GM21447 (cell line): Measurements from ENCODE around the gene ICAM3.
"Not testable (repeated sequence)": the region's sequence is repeated elsewhere in the genome, so short reads cannot be mapped to it uniquely, and the experiment has no call there.

Experiments used
- ATAC-seq: cut with Tn5 transposase; IDR thresholded peaks from one replicate; pipeline ENCODE4 v1.9.1; 2021; ENCODE audit not compliant: unreplicated experiment

ICAM3 gene, protein sequence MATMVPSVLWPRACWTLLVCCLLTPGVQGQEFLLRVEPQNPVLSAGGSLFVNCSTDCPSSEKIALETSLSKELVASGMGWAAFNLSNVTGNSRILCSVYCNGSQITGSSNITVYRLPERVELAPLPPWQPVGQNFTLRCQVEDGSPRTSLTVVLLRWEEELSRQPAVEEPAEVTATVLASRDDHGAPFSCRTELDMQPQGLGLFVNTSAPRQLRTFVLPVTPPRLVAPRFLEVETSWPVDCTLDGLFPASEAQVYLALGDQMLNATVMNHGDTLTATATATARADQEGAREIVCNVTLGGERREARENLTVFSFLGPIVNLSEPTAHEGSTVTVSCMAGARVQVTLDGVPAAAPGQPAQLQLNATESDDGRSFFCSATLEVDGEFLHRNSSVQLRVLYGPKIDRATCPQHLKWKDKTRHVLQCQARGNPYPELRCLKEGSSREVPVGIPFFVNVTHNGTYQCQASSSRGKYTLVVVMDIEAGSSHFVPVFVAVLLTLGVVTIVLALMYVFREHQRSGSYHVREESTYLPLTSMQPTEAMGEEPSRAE

DNA sequence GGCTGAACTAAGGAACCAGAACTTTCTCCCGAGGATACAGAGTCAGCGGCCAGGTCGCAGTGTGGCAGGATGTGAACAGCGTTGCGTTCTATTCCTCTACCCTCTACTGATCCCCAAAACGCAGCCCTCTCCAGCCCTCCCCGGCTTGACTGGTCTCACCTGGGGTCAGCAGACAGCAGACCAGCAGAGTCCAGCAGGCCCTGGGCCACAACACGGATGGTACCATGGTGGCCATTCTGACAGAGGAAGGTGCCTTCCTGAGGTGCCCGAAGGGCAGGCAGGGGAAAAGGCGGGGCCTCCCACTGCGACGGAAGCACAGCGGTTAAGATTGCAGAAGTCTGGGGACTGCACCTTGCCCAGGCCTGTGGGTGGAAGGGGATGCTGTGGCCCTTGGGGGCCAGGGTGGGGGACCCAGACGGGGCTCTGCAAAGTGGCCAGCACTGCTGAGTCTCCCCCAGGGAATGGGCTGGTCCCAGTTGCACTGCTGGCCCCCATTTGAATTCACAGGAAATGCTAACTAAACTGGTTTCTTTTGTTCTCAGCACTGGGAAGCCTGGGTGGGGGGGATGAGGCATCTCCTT lies at the start of gene ICAM3:
ICAM3 (minus strand) TSS at position 245 of the 581 bp plus-strand sequence; CDS start at position 235, 10 bp downstream.
- ATAC-seq: peak; percentile 63

DNA sequence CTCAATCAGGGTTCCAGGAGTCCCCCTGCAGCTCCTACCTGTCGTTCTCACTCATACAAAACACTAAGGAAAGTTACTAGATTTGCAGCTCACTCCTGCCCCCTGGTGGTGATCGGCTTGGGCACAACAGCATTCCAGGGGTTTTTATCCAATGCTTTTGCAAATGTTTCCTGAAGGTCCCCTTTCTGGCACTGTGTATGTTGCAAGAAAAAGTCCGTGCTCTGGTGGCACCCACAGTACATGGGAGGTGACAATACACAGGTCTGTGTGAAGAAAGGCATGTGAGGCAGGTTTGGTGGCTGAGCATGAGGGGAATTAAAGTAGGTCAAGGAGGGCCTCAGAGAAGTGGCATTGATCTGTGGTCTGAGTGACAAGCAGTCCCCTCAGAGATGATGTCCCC lies 49.5 kb upstream of the ICAM3 start:
- no peak for ATAC-seq

DNA sequence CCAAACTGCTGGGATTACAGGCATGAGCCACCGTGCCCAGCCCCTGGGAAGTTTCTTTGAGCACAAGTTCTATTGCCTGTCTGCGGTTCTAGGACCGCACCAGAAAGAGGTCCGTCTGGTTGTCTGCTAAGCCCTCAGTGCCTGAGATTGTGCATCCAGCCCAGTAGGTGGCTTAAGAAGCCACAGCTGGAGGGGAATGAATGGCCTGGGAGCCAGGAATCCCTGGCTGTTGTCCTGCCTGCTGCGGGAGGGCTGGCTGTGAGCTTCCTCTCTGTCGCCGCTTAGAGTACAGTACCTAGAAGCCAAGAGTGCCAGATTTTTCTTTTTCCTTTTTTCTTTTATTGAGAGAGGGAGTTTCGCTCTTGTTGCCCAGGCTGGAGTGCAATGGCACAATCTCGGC lies 45.2 kb upstream of the ICAM3 start:
- no peak for ATAC-seq

DNA sequence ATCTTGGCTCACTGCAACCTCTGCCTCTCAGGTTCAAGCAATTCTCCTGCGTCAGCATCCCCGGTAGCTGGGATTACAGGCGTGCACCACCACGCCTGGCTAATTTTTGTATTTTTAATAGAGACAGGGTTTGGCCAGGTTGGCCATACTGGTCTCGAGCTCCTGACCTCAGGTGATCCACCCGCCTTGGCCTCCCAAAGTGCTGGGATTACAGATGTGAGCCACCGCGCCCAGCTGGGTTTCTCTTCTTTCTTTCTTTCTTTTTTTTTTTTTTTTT lies 43.7 kb upstream of the ICAM3 start:
- ATAC-seq: not testable (repeated sequence)

DNA sequence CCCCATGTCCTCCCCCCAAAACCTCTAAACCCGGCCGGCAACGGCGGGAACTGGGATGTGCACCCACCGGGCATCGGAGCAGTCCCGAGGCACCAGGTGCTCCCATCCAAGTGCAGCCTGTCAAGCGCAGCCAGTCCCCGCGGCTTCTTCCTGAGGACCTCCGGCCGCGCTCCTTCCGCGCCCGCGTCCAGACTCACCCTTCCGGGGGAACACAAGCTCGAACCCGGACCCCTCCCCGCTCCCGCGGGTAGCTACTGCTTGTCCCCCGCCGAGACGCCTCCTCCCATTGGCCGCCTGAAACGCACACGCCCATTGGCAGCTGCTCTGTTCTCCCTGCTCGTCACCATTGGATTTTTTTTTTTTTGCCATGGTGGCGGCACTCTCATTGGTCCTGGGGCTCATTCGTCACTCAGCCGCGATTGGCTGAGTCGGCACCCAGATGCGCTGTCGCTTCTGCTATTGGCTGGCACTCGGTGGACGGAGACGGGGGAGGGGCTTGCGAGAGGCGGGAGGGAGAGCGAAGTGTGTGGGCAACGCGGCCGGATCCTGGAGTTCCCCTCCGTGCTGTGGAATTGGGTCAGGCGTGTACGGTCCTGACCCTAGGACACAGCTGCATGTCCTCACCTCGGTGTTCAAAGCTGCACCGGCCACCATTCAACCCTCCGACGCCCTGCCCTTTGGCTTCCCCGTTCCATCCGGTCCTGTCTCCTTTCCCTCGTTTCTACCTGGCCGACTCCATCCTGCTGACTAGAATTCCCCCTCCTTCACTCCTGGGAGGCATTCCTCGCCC lies 41.1 kb upstream of the ICAM3 start, which contains the start of gene TYK2:
TYK2 (minus strand) TSS at position 260 of the 790 bp plus-strand sequence. CDS start 2,166 bp downstream, outside the sequence.
- peak; percentile 86 for ATAC-seq

DNA sequence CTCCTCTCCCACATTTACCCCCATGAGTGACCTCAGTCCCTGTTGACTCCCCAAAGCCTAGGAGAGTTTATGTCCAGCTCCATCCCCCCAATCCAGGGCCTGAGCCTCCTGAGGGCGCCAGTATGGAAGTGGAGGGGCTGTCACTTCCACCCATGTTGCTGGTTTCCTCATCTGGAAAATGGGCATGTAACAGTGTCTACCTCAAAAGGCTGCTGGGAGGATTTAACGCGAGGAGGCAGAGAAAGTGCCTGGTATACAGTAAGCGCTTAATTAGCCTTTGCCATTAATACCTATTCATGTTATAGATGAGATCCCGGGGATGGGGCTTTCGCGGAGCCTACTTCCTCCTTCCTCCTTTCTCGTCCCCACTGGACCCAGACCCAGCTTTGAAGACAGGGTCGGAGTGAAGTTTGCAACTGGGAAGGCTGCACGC lies 40.5 kb upstream of the ICAM3 start:
- ATAC-seq: peak; percentile 3

DNA sequence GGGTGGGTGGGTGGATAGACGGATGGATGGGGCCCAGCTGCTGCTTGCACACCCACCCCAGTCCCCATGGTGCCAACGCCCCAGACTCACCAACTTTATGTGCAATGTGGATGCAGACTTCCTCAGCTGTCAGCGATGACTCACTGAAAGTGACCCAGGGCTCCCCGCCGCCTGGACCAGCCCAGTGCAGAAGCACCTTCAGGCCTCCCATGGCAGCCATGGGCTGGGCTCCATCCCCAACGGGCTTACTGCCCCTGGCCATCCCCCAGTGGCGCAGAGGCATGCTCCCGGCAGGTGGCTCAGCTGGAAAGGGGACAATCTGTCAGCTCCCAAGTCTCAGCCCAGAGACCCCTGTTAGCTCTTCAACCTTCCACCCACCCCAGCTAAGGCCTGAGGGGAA lies 38.7 kb upstream of the ICAM3 start:
- no peak for ATAC-seq

DNA sequence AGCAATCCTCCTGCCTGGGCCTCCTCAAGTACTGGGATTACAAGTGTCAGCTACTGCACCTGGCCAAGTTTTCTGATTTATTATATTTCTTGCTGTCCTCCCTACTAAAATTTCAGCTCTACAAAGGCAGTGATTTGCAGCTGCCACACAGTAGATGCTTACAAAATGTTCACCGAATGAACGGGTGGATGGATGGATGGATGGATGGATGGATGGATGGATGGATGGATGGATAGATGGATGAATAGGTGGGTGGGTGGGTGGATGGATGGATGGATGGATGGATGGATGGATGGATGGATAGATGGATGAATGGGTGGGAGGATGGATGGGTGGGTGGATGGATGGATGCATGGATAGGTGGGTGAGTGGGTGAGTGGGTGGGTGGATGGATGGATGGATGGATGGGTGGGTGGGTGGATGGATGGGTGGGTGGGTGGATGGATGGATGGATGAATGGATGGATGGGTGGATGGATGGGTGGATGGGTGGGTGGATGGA lies 37.8 kb upstream of the ICAM3 start:
- not testable (repeated sequence) for ATAC-seq

DNA sequence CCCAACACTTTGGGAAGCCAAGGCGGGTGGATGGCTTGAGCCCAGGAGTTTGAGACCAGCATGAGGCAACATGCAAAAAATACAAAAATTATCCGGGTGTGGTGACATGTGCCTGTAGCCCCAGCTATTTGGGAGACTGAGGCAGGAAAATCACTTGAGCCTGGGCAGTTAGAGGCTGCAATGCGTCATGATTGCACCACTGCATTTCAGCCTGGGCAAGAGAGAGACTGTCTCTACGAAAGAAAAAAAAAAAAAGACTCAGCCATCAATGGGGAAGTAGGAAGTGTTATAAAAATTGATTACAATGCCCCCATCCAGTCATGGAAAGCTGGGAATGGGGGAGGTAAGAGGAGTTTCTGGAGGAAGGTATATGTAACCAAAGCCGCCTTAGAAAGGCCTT lies 35.5 kb upstream of the ICAM3 start:
- no peak for ATAC-seq

DNA sequence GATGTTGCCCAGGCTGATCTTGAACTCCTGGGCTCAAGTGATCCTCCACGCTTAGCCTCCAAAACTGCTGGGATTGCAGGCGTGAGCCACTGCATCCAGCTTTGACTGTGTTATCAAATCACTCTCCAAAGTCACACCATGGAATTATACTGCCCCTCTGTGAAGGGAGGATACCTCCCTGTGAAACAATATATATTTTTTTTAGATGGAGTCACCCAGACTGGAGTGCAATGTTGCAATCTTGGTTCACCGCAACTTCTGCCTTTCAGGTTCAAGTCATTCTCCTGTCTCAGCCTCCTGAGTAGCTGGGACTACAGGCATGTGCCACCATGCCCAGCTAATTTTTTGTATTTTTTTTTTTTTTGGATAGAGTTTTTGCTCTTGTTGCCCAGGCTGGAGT lies 33.3 kb upstream of the ICAM3 start:
- ATAC-seq: no peak

DNA sequence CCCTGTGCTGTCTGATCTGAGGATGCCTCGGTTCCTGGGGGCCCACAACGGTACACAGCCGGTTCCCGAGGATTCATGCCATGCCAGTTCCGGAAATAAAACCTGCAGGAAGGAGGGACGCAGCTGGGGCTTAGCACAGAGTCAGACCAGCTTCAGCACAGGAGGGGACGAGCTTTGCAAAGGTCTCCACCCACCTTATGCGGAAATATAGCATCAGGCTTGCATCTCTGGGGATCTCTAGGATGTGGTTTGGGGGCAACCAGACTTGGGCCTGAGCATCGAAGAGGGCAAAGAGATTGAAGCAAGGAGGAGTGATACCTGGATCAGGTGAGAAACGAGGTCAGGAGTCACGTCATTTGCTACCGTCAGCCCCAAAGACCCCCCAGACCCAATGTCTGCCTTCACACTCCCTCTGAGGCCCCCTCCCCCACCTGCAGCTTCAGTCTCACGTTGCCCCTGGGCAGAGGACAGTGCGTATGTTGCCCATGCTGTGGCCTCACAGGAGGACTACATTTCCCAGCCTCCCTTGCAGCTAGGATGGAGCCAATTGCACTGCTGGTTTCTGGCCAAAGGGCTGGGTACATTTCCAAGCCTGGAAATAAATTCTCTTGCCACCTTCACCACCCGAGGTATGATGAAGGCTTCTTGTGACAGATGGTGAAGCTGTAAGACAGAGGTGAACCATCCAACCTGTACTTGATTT lies 28.8 kb upstream of the ICAM3 start:
- ATAC-seq: no peak

DNA sequence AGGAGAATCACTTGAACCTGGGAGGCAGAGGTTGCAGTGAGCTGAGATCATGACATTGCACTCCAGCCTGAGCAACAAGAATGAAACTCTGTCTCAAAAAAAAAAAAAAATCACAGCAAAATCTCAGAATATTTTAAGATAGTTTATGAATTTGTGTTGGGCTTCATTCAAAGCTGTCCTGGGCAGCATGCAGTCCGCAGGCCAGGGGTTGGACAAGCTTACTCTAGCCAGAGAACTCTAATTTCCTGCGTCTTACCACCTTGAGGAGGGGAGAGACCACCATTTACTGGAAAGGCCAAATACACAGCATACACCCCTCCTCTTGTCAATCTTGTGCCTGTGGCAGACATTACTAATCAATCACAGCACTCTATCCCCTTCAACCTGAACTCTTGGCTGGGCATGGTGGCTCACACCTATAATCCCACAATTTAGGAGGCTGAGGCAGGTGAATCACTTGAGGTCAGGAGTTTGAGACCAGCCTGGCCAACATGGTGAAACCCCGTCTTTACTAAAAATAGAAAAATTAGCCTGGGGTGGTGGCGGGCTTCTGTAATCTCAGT lies 27.6 kb upstream of the ICAM3 start:
- not testable (repeated sequence) for ATAC-seq

DNA sequence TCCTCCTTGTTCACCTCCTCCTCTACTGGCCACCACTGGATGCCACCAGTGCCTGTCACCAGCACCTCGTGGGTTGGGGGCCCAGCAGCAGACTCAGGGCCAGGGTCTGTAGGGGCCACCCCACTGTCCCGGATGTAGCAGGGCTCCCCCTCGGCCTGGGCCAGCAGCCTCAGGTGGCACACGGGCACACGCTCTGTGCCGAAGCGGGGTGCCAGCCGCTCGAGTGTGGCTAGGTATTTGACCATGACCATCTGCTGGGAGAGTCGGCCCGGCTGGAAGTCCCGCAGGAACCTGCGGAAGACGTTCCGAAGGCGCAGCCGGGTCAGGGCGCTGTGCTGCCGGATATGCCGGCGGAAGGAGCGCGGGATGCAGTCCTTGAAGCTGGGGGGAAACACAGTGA lies 26.1 kb upstream of the ICAM3 start:
- no peak for ATAC-seq

DNA sequence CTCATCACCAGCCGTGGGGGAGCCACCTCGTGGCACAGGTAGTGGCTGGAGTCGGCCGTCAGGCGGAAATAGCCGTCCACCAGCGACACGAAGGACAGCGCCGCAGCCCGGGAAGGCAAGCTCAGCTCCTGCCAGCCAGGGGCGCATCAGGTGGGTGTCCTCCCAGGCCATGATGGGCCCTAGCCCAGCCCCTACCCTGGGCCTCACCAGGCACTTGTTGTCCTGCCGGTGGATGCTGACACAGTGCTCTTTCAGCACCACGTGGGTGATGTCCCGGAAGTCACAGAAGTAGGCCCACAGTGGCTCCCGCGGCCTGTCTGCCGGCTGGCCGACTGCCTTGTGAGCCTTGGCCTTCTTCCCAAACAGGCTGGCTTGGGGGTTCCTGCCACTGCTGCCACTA lies 25.2 kb upstream of the ICAM3 start:
- ATAC-seq: no peak

DNA sequence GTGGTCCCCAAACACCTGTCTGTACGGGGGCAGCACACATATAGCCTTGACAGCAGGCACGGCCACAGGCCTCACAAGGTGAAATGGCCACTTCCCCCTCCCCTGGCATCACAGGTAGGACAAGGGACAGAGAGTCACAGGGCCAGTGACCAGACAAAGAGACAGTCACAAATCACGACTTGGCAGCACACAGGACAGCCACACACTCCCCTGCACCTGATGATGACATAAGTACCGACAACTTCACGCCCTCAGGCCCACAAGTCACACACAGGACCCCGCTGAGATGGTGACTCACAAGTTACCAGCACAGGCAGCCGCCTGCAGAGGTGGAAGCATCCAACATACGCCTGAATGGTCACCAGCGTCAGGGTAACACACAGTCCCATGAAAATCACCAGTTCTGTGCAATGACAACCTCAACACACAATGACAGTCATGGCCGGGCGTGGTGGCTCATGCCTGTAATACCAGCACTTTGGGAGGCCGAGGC lies 24.4 kb upstream of the ICAM3 start:
- no peak for ATAC-seq

DNA sequence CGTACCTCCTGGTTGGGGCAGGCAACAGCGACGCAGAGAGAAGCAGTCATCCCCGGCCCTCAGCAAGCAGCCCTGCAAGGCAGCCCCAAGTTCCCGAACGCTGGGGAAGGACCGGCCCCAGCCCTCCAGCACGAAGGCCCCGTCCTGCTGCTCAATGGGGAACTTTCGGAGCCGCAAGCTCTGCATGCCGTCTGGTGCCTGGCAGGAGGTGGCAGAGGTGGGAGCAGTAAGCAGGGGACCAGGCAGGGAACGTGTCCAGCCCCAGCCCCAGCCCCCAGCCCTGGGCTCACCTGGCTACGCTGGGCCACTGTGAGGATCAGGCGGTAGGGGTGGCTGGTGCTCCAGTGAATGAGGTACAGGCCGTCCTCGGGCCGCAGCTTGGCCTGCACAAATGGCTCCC lies 22.8 kb upstream of the ICAM3 start:
- no peak for ATAC-seq

DNA sequence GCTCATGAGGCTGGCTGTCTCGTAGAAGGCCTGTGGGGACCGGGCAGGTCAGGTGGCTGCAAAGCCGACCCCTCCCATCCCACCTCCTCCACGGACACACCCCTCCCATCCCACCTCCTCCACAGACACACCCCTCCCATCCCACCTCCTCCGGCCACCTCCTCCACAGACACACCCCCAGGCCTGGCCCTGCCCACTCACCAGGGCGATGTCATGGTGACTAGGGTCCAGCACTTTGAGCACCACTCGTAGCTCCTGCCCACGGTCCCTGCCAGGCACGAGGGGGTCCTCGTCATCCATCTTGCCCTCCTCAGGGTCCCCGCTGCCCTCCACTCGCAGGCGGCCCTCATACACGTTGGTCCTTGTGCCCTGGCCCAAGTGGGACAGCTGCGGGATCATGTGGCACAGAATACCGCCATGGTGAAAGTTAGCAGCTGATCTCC lies 22.2 kb upstream of the ICAM3 start:
- no peak for ATAC-seq

DNA sequence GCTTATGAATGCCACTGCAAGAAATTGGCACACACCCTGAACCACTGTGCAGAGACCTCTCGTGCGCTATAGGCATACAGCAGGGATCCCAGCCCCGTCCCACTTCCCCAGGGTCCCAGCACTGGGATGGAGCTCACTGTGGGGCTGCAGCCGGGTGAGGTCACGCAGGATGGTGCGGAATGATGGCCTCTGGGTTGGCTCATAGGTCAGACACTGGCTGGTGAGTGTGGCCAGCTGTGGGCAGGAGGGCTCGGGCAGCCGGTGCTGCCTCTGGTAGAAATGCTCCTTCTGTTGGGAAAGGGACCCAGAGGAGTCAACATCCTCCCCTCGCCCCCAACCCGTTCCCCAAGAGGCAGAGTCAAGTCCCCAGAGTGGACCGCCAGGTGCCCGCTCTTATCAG lies 17.0 kb upstream of the ICAM3 start:
- no peak for ATAC-seq

DNA sequence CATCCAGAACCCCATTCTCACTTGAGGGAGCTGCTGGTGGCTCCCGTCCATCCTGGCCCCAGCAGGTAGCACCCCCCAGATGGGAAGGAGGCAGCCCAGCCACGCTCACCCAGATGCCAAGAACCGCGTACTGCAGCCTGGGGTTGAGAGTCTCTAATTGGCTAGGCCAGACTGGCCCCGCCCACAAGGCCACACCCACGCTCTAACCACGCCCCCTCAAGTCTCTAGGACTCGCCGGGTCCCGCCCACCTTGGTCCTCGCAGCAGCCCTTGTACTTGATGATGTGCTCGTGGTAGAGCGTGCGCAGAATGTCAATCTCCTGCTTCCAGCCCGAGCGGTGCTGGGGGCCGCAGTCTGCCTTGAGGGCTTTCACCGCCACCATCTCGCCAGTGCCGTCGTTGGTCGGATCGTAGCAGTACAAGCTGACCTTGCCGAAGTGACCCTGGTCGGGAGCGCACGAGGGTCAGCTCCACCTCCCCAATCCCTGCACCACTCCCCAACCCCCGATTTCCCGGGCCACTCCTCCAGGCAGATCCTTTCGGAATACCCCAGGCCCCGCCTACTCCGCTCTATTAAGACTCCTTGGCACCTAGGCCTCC lies 14.5 kb upstream of the ICAM3 start:
- no peak for ATAC-seq
